Stomach smooth muscle (tissue), 2 donors: ENCODE data around the gene ENGASE.
A peak's percentile ranks its signal among the peaks of the same experiment; 100 is the strongest.

Experiments
- H3K27ac ChIP-seq: one replicate; pipeline ENCODE4 v1.7.0; 2013; ENCODE audit warnings: mild to moderate bottlenecking, low read length, inconsistent platforms
- H3K27me3 ChIP-seq, 2 donors: one replicate each; pipeline ENCODE4 v1.7.0; 2013; ENCODE audit warnings: low read length in 2 of 2; ENCODE audit not compliant: insufficient read depth in 2 of 2, control insufficient read depth in 1 of 2
- H3K36me3 ChIP-seq, 2 donors: one replicate each; pipeline ENCODE4 v1.7.0; 2013; ENCODE audit warnings: low read length in 2 of 2; ENCODE audit not compliant: control insufficient read depth in 2 of 2, insufficient read depth in 2 of 2
- H3K4me1 ChIP-seq: one replicate; pipeline ENCODE4 v1.7.0; 2013; ENCODE audit warnings: low read length; ENCODE audit not compliant: control insufficient read depth, insufficient read depth
- H3K4me3 ChIP-seq, 2 donors: one replicate each; pipeline ENCODE4 v1.7.0; 2013; ENCODE audit warnings: low read length in 2 of 2
- H3K9ac ChIP-seq, 2 donors: one replicate each; pipeline ENCODE4 v1.7.0; 2013; ENCODE audit warnings: low read length in 2 of 2, mild to moderate bottlenecking in 1 of 2
- H3K9me3 ChIP-seq, 2 donors: one replicate each; pipeline ENCODE4 v1.7.0; 2013; ENCODE audit warnings: low read length in 2 of 2; ENCODE audit not compliant: control insufficient read depth in 2 of 2
- donor health status: healthy.
- donor health status: Pancreatic carcinoma.

Gene ENGASE

GRCh38 chr17:79031996-79032875, 42.4 kb upstream of the ENGASE start:
- no peak overlapping the region for H3K4me3 ChIP-seq
- H3K27ac ChIP-seq, result no peak overlapping the region
- H3K36me3 ChIP-seq, result no peaks in the 10 kb centered on the region
- no peaks in the 10 kb centered on the region for H3K27me3 ChIP-seq
- no peaks in the 10 kb centered on the region for H3K9me3 ChIP-seq
- H3K4me1 ChIP-seq, result peaks cover 43% of the 10 kb centered on the region
- no peak overlapping the region for H3K9ac ChIP-seq

GRCh38 chr17:79033046-79033616, 41.5 kb upstream of the ENGASE start:
- H3K27me3 ChIP-seq, result no peaks in the 10 kb centered on the region
- H3K36me3 ChIP-seq, result no peaks in the 10 kb centered on the region
- no peaks in the 10 kb centered on the region for H3K9me3 ChIP-seq
- peaks cover 34% of the 10 kb centered on the region for H3K4me1 ChIP-seq
- H3K9ac ChIP-seq, result no peak overlapping the region
- peak overlapping the region; percentile 55 for H3K27ac ChIP-seq
- H3K4me3 ChIP-seq, result no peak overlapping the region

- H3K9ac ChIP-seq, result peak overlapping the region in 1 of 2 donors; percentile 1
- H3K4me3 ChIP-seq, result peak overlapping the region in 1 of 2 donors; percentile 22
- H3K36me3 ChIP-seq, result no peaks in the 10 kb centered on the region
- H3K9me3 ChIP-seq, result no peaks in the 10 kb centered on the region
- peaks cover 30% of the 10 kb centered on the region for H3K4me1 ChIP-seq
- peak overlapping the region; percentile 55 for H3K27ac ChIP-seq
- no peaks in the 10 kb centered on the region for H3K27me3 ChIP-seq
Measured at GRCh38 chr17:79033741-79034501, 40.7 kb upstream of the ENGASE start.

GRCh38 chr17:79034931-79035485, 39.6 kb upstream of the ENGASE start:
- Histone ChIP-seq H3K4me1 (peaks cover 28% of the 10 kb centered on the region), H3K9me3 (no peaks in the 10 kb centered on the region), H3K4me3 (no peak overlapping the region), H3K27me3 (no peaks in the 10 kb centered on the region), H3K27ac (peak overlapping the region; percentile 38), H3K36me3 (no peaks in the 10 kb centered on the region), H3K9ac (no peak overlapping the region)

- H3K9ac ChIP-seq, result no peak overlapping the region
- H3K27ac ChIP-seq, result no peak overlapping the region
- no peaks in the 10 kb centered on the region for H3K36me3 ChIP-seq
- H3K4me1 ChIP-seq, result peaks cover 28% of the 10 kb centered on the region
- H3K9me3 ChIP-seq, result no peaks in the 10 kb centered on the region
- no peaks in the 10 kb centered on the region for H3K27me3 ChIP-seq
- no peak overlapping the region for H3K4me3 ChIP-seq
Measured at GRCh38 chr17:79035686-79036085, 38.9 kb upstream of the ENGASE start.

GRCh38 chr17:79036181-79036580, 38.4 kb upstream of the ENGASE start:
- no peak overlapping the region for H3K27ac ChIP-seq

GRCh38 chr17:79036596-79036995, 38.0 kb upstream of the ENGASE start:
- H3K9ac ChIP-seq, result no peak overlapping the region
- H3K9me3 ChIP-seq, result no peaks in the 10 kb centered on the region
- H3K4me3 ChIP-seq, result no peak overlapping the region
- peaks cover 28% of the 10 kb centered on the region for H3K4me1 ChIP-seq
- no peaks in the 10 kb centered on the region for H3K36me3 ChIP-seq
- no peaks in the 10 kb centered on the region for H3K27me3 ChIP-seq
- H3K27ac ChIP-seq, result no peak overlapping the region

More at GRCh38 chr17:79036181-79036580, 38.4 kb upstream of the ENGASE start:
- H3K9me3 ChIP-seq, result no peaks in the 10 kb centered on the region
- peaks cover 28% of the 10 kb centered on the region for H3K4me1 ChIP-seq
- H3K4me3 ChIP-seq, result no peak overlapping the region
- no peaks in the 10 kb centered on the region for H3K36me3 ChIP-seq
- H3K9ac ChIP-seq, result no peak overlapping the region
- no peaks in the 10 kb centered on the region for H3K27me3 ChIP-seq

- Histone ChIP-seq H3K9ac (no peak overlapping the region), H3K9me3 (no peaks in the 10 kb centered on the region), H3K27me3 (no peaks in the 10 kb centered on the region), H3K27ac (no peak overlapping the region), H3K36me3 (no peaks in the 10 kb centered on the region), H3K4me1 (peaks cover 19% of the 10 kb centered on the region), H3K4me3 (no peak overlapping the region)
Measured at GRCh38 chr17:79038545-79039135, 36.0 kb upstream of the ENGASE start.

GRCh38 chr17:79039171-79039570, 35.5 kb upstream of the ENGASE start:
- H3K27me3 ChIP-seq, result no peaks in the 10 kb centered on the region
- H3K9ac ChIP-seq, result no peak overlapping the region
- no peak overlapping the region for H3K4me3 ChIP-seq
- H3K4me1 ChIP-seq, result peaks cover 15% of the 10 kb centered on the region
- no peaks in the 10 kb centered on the region for H3K36me3 ChIP-seq
- no peaks in the 10 kb centered on the region for H3K9me3 ChIP-seq
- H3K27ac ChIP-seq, result no peak overlapping the region

GRCh38 chr17:79039886-79040285, 34.7 kb upstream of the ENGASE start:
- H3K27ac ChIP-seq, result no peak overlapping the region
- H3K9me3 ChIP-seq, result no peaks in the 10 kb centered on the region
- H3K4me3 ChIP-seq, result no peak overlapping the region
- H3K4me1 ChIP-seq, result peaks cover 11% of the 10 kb centered on the region
- no peak overlapping the region for H3K9ac ChIP-seq
- no peaks in the 10 kb centered on the region for H3K27me3 ChIP-seq
- H3K36me3 ChIP-seq, result peaks cover 0 to 5% of the 10 kb centered on the region in 2 donors
